Fibroblast of skin of right quadriceps (primary cell): ENCODE measurements around the gene MCM3.

Source experiments
- DNase-seq: peaks from one replicate; pipeline ENCODE4 v3.0.0-alpha.2; 2013

Gene MCM3

GRCh38 chr6:52301326-52301725 is 16.8 kb upstream of the MCM3 start:
- DNase-seq: no peak

GRCh38 chr6:52300489-52300931 is 16.0 kb upstream of the MCM3 start:
- no peak for DNase-seq

- no peak for DNase-seq
Observed at GRCh38 chr6:52299653-52300052, 15.1 kb upstream of the MCM3 start.

- peak; percentile 5 for DNase-seq
Observed at GRCh38 chr6:52297433-52297832, 12.9 kb upstream of the MCM3 start.

- DNase-seq: no peak
Observed at GRCh38 chr6:52293067-52293466, 8.5 kb upstream of the MCM3 start.

GRCh38 chr6:52288841-52289240 is 4.3 kb upstream of the MCM3 start:
- DNase-seq: no peak

GRCh38 chr6:52288216-52288615 is 3.7 kb upstream of the MCM3 start:
- no peak for DNase-seq

- DNase-seq: peak; percentile 71
Observed at GRCh38 chr6:52286798-52287432, 2.4 kb upstream of the MCM3 start.

GRCh38 chr6:52285177-52286068 is 881 bp upstream of the MCM3 start:
- DNase-seq: peak; percentile 31

GRCh38 chr6:52284131-52284459 is 447 bp downstream of the MCM3 start:
- DNase-seq: peak; percentile 19

GRCh38 chr6:52283111-52283510 is 1.4 kb downstream of the MCM3 start:
- DNase-seq: no peak

GRCh38 chr6:52276130-52276529 is 8.4 kb downstream of the MCM3 start:
- DNase-seq: no peak

GRCh38 chr6:52271852-52272460 is 12.6 kb downstream of the MCM3 start:
- no peak for DNase-seq

GRCh38 chr6:52263709-52264540 is 20.6 kb downstream of the MCM3 start:
- peak; percentile 60 for DNase-seq

- no peak for DNase-seq
Observed at GRCh38 chr6:52262620-52263344, 21.8 kb downstream of the MCM3 start.

- peak; percentile 90 for DNase-seq
Observed at GRCh38 chr6:52261229-52261628, 23.3 kb downstream of the MCM3 start.

GRCh38 chr6:52260634-52261033 is 23.9 kb downstream of the MCM3 start:
- no peak for DNase-seq

- no peak for DNase-seq
Observed at GRCh38 chr6:52255434-52255833, 29.1 kb downstream of the MCM3 start.

- DNase-seq: no peak
Observed at GRCh38 chr6:52254731-52255378, 29.7 kb downstream of the MCM3 start.

GRCh38 chr6:52253494-52253893 is 31.0 kb downstream of the MCM3 start:
- peak; percentile 36 for DNase-seq

GRCh38 chr6:52251113-52251512 is 33.4 kb downstream of the MCM3 start:
- DNase-seq: no peak

GRCh38 chr6:52249078-52249477 is 35.5 kb downstream of the MCM3 start:
- no peak for DNase-seq
